NB4 (cell line): ENCODE measurements around the gene RBL2.

Experiments
- CTCF ChIP-seq: IDR thresholded peaks from one replicate; pipeline ENCODE4 v1.5.1; 2012; ENCODE audit warnings: low read depth, low read length
- MYC ChIP-seq: IDR thresholded peaks from 2 replicates; pipeline ENCODE4 v1.6.1; 2011; ENCODE audit warnings: low read depth, low read length
- POLR2A ChIP-seq: IDR thresholded peaks from 2 replicates; pipeline ENCODE4 v1.6.1; 2011; ENCODE audit warnings: mild to moderate bottlenecking; ENCODE audit not compliant: insufficient read length; ENCODE audit errors: extremely low read depth
- TF ChIP-seq, protein P1 (sequence below): IDR thresholded peaks from 2 replicates; pipeline ENCODE4 v1.6.1; 2011; ENCODE audit warnings: low read depth, low read length

DNA sequence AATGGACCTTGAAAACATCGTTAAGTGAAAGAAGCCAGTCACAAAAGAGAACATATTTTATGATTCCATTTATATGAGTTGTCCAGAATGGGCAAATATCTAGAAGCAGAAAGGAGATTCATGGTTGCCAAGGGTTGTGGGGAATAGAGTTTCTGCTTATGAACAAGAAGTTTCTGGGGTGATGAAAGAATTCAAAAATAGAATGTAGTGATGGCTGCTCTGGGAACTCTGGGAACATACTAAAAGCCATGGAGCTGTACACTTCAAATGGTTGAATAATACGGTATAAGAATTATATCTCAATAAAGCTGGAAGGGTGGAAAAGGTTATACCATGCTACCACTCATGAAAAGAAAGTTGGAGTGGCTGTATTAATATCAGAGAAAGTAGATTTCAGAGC, 50.3 kb downstream of the RBL2 start:
- no peak for TF ChIP-seq CTCF
- TF ChIP-seq POLR2A: no peak
- no peak for TF ChIP-seq MYC
- TF ChIP-seq, protein P1, sequence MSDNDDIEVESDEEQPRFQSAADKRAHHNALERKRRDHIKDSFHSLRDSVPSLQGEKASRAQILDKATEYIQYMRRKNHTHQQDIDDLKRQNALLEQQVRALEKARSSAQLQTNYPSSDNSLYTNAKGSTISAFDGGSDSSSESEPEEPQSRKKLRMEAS: no peak
